Fibroblast of lung (primary cell): ENCODE data around the gene LHFPL6.

Experiments
- CTCF ChIP-seq, 2 donors: IDR thresholded peaks in 1 of 2; conservative IDR thresholded peaks in 1 of 2; 1 replicate in 1 of 2; 2 replicates in 1 of 2; pipeline ENCODE4 v1.5.1; 2011 to 2012; ENCODE audit warnings: low read length in 2 of 2, control low read depth in 1 of 2, inconsistent platforms in 1 of 2, low read depth in 1 of 2, mild to moderate bottlenecking in 1 of 2
- EZH2 ChIP-seq: IDR thresholded peaks from 2 replicates; pipeline ENCODE4 v1.5.1; 2012; ENCODE audit warnings: low read length, control low read depth, mild to moderate bottlenecking; ENCODE audit errors: missing control alignments

- TF ChIP-seq EZH2 (no peak), CTCF (conservative IDR thresholded peaks at IDR 0.05 in 1 of 2, IDR thresholded peaks at IDR 0.05 in 1 of 2; ENCODE audit: low read depth in 1 of 2, low read length in 2 of 2) (no peak)
Measured at GRCh38 chr13:39596176-39596575, 6.8 kb downstream of the LHFPL6 start.
